Activated T-cell treated with anti-CD3 and anti-CD28 coated beads, Interleukin-2, amount 50 U/mL, for 1 hour (primary cell): ENCODE measurements around the gene NHS.
"Not testable (repeated sequence)": the region's sequence is repeated elsewhere in the genome, so short reads cannot be mapped to it uniquely, and the experiment has no call there.

ENCODE experiments used
- DNase-seq: peaks from one replicate; pipeline ENCODE4 v3.0.0-alpha.2; 2020

The NHS gene

GRCh38 chrX:17501746-17502145 is 126.7 kb downstream of the NHS start:
- no peak for DNase-seq

GRCh38 chrX:17506352-17506751 is 131.4 kb downstream of the NHS start:
- not testable (repeated sequence) for DNase-seq

- DNase-seq = no peak
These were observed 136.6 kb downstream of the NHS start for GRCh38 chrX:17511556-17511955.

GRCh38 chrX:17519358-17519757 is 144.4 kb downstream of the NHS start:
- DNase-seq = no peak

- no peak for DNase-seq
These were observed 145.1 kb downstream of the NHS start for GRCh38 chrX:17520016-17520615.

- DNase-seq = no peak
These were observed 147.1 kb downstream of the NHS start for GRCh38 chrX:17521871-17522693.

- no peak for DNase-seq
These were observed 150.3 kb downstream of the NHS start for GRCh38 chrX:17525266-17525665.

GRCh38 chrX:17525762-17526555 is 151.0 kb downstream of the NHS start:
- no peak for DNase-seq

GRCh38 chrX:17527135-17527701 is 152.2 kb downstream of the NHS start:
- no peak for DNase-seq

GRCh38 chrX:17527922-17528321 is 152.9 kb downstream of the NHS start:
- DNase-seq = no peak

- no peak for DNase-seq
These were observed 154.2 kb downstream of the NHS start for GRCh38 chrX:17529151-17529745.

GRCh38 chrX:17531500-17531899 is 156.5 kb downstream of the NHS start:
- no peak for DNase-seq

GRCh38 chrX:17535229-17535628 is 160.2 kb downstream of the NHS start:
- DNase-seq = no peak

GRCh38 chrX:17537723-17538243 is 162.8 kb downstream of the NHS start:
- DNase-seq = no peak

- no peak for DNase-seq
These were observed 167.1 kb downstream of the NHS start for GRCh38 chrX:17542123-17542522.

GRCh38 chrX:17544821-17545220 is 169.8 kb downstream of the NHS start:
- no peak for DNase-seq

- DNase-seq = no peak
These were observed 171.4 kb downstream of the NHS start for GRCh38 chrX:17546356-17546755.

- no peak for DNase-seq
These were observed 172.7 kb downstream of the NHS start for GRCh38 chrX:17547658-17548057.

GRCh38 chrX:17549107-17549651 is 174.2 kb downstream of the NHS start:
- DNase-seq = no peak

GRCh38 chrX:17550011-17550410 is 175.0 kb downstream of the NHS start:
- DNase-seq = no peak

GRCh38 chrX:17552044-17552650 is 177.1 kb downstream of the NHS start:
- DNase-seq = no peak

- DNase-seq = no peak
These were observed 178.5 kb downstream of the NHS start for GRCh38 chrX:17553469-17553868.
